ENCODE data around the gene CMSS1. TPM values are rescaled to one million over a fixed set of nuclear protein-coding genes. Genes with fewer than 3 reads are reported as not detected.

Gene CMSS1
- total RNA-seq, 2 donors from 2014 or later, result 18.1 to 22.7 TPM

DNA sequence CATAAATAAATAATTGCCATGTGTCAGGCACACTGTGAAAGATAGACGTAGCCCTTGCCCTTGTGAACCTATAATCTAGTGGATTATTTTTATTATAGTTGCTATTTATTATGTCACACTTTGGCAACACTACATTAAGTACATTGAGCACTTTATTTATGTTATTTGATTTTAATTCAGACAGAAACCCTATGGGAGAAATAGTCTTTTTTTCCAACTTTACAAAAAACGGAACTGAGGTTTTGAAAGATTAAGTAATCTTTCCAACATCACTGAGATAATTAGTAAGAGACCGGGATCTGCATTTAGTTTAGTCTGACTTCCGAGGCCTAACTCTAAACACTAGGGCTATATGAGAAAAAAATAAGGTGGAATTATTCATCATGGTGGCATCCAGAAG lies 299.4 kb downstream of the CMSS1 start:
- Histone ChIP-seq H3K27me3 (replicated peaks; ENCODE audit: insufficient read depth) (no peaks in the 10 kb centered on the region), H3K36me3 (no peaks in the 10 kb centered on the region), H3K4me3 (no peak overlapping the region), H3K4me1 (ENCODE audit: control insufficient read depth in 1 of 2, low read depth in 2 of 2) (peaks cover 0 to 12% of the 10 kb centered on the region in 2 donors), H3K27ac (no peak overlapping the region), H3K9me3 (no peaks in the 10 kb centered on the region)
- TF ChIP-seq CTCF (IDR thresholded peaks at IDR 0.05), result no peak
- no peak for ATAC-seq (ENCODE audit: insufficient number of reproducible peaks, low FRiP score, low read depth)
- DNase-seq (ENCODE audit: low spot score), result no peak

- H3K4me3 ChIP-seq, result no peak overlapping the region
- peaks cover 16 to 39% of the 10 kb centered on the region in 2 donors for H3K4me1 ChIP-seq (ENCODE audit: control insufficient read depth in 1 of 2, low read depth in 2 of 2)
- DNase-seq (ENCODE audit: low spot score) (no peak), ATAC-seq (ENCODE audit: insufficient number of reproducible peaks, low FRiP score, low read depth) (no peak)
- no peaks in the 10 kb centered on the region for H3K27me3 ChIP-seq (replicated peaks; ENCODE audit: insufficient read depth)
- no peaks in the 10 kb centered on the region for H3K36me3 ChIP-seq
- no peaks in the 10 kb centered on the region for H3K9me3 ChIP-seq
- TF ChIP-seq CTCF (IDR thresholded peaks at IDR 0.05), result no peak
- H3K27ac ChIP-seq, result no peak overlapping the region
Measured at GRCh38 chr3:100120012-100120411, 302.4 kb downstream of the CMSS1 start.

GRCh38 chr3:100120693-100121092 lies 303.0 kb downstream of the CMSS1 start:
- Histone ChIP-seq H3K27ac (no peak overlapping the region), H3K9me3 (no peaks in the 10 kb centered on the region), H3K36me3 (no peaks in the 10 kb centered on the region), H3K27me3 (replicated peaks; ENCODE audit: insufficient read depth) (no peaks in the 10 kb centered on the region), H3K4me3 (no peak overlapping the region), H3K4me1 (ENCODE audit: control insufficient read depth in 1 of 2, low read depth in 2 of 2) (peaks cover 21 to 46% of the 10 kb centered on the region in 2 donors)
- no peak for TF ChIP-seq CTCF (IDR thresholded peaks at IDR 0.05)
- ATAC-seq (ENCODE audit: insufficient number of reproducible peaks, low FRiP score, low read depth), result no peak
- no peak for DNase-seq (ENCODE audit: low spot score)

GRCh38 chr3:100122321-100122720 lies 304.7 kb downstream of the CMSS1 start:
- Histone ChIP-seq H3K4me1 (ENCODE audit: control insufficient read depth in 1 of 2, low read depth in 2 of 2) (peaks cover 21 to 51% of the 10 kb centered on the region in 2 donors), H3K4me3 (no peak overlapping the region), H3K27me3 (replicated peaks; ENCODE audit: insufficient read depth) (no peaks in the 10 kb centered on the region), H3K9me3 (no peaks in the 10 kb centered on the region), H3K36me3 (no peaks in the 10 kb centered on the region), H3K27ac (no peak overlapping the region)
- ATAC-seq (ENCODE audit: insufficient number of reproducible peaks, low FRiP score, low read depth) (no peak), DNase-seq (ENCODE audit: low spot score) (no peak)
- TF ChIP-seq CTCF (IDR thresholded peaks at IDR 0.05), result no peak

DNA sequence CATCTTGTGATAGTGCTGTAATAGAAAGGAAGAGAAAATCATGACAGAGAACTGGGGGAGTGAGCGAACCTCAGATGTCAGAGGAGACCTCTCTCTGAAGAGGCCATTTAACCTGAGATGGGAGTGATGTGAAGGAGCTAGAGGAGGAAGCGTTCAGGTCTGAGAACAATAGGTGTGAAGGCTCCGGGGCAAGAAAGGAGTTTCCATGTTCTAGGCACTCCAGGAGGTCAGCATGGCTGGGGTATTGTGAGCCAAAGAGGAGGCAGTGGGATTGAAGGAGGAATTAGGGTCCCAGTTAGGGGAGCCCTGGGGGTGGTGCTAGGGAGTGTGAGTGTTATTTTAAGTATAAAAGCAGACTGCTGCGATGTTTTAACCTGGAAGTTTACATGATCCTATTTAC lies 305.4 kb downstream of the CMSS1 start:
- H3K4me3 ChIP-seq, result no peak overlapping the region
- H3K27me3 ChIP-seq (replicated peaks; ENCODE audit: insufficient read depth), result no peaks in the 10 kb centered on the region
- TF ChIP-seq CTCF (IDR thresholded peaks at IDR 0.05), result no peak
- DNase-seq (ENCODE audit: low spot score), result no peak
- H3K4me1 ChIP-seq (ENCODE audit: control insufficient read depth in 1 of 2, low read depth in 2 of 2), result peaks cover 21 to 51% of the 10 kb centered on the region in 2 donors
- no peaks in the 10 kb centered on the region for H3K9me3 ChIP-seq
- ATAC-seq (ENCODE audit: insufficient number of reproducible peaks, low FRiP score, low read depth), result no peak
- H3K36me3 ChIP-seq, result no peaks in the 10 kb centered on the region
- peak overlapping the region; percentile 29 to 69 for H3K27ac ChIP-seq
